GM21786 (cell line): Measurements from ENCODE around the gene STX18.

Experiments used
- ATAC-seq: cut with Tn5 transposase; IDR thresholded peaks from one replicate; pipeline ENCODE4 v1.9.1; 2021; ENCODE audit not compliant: unreplicated experiment

STX18 gene

DNA sequence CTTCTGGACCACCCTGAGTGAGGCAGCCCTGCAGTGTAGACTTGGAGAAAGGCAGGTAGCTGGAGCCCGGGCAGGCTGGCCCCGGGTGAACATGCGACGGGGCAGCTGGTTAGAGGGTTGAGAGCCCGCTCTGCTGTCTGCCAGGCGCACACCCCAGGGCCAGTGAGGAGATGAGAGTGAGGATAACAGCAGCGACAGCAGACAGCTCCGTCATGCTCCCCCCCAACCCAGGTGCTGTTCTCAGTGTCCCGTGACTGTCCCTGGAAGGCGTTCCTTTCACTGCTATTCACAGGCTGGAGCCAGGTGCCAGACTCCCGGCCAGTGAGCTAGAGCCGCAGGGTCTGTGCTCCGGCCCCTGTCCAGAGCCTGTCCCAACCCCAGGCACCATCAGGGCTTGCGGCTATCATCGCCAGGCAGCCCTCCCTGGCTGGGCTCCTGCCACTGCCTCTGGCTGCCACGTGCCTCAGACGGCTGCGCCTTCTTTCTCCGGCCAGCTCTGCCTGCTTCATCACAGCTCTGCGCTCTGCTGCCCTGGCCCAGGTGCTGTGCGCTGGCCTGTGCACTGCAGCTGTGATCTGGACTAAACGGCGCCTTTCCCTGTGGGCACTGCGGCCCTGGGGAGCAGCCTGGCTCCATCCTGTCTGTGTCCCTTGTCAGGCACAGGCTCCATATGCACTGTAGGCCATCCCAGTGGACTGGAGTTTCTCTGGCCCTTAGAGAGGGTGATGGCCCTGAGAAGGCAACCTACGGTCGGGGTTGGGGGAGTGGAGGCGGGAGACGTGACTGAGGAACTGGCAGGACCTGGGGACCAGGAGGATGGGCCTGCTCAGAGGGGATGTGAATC, 135.2 kb downstream of the STX18 start:
- no peak for ATAC-seq

- ATAC-seq: no peak
Observed at GRCh38 chr4:4405358-4405962, 136.4 kb downstream of the STX18 start.

DNA sequence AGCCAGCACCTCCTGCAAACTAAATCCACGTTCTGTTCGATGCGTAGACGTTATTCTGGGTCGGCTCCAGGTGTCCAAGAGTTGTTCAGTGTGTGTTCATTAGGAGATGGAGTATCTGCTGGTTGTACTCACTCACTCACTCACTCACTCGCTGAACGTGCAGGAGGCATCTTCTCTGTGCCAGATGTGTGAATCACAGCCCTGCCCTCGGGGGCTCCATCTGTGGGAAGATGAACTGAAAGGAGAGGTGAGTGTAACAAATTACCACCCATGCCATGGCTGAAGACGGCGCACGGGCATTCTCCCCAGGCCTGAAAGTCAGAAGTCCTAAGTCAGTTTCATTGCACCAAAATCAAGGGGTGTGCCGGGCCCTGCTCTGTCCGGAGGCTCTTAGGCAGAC, 138.9 kb downstream of the STX18 start:
- no peak for ATAC-seq

GRCh38 chr4:4401036-4401435, 140.8 kb downstream of the STX18 start:
- no peak for ATAC-seq

- no peak for ATAC-seq
Observed at GRCh38 chr4:4398430-4398829, 143.4 kb downstream of the STX18 start.

GRCh38 chr4:4397441-4397819, 144.4 kb downstream of the STX18 start:
- no peak for ATAC-seq

GRCh38 chr4:4396628-4397440, 145.0 kb downstream of the STX18 start:
- ATAC-seq: no peak

- no peak for ATAC-seq
Observed at GRCh38 chr4:4395849-4396627, 145.8 kb downstream of the STX18 start.

GRCh38 chr4:4395371-4395770, 146.5 kb downstream of the STX18 start:
- no peak for ATAC-seq

GRCh38 chr4:4394644-4395043, 147.2 kb downstream of the STX18 start:
- no peak for ATAC-seq

DNA sequence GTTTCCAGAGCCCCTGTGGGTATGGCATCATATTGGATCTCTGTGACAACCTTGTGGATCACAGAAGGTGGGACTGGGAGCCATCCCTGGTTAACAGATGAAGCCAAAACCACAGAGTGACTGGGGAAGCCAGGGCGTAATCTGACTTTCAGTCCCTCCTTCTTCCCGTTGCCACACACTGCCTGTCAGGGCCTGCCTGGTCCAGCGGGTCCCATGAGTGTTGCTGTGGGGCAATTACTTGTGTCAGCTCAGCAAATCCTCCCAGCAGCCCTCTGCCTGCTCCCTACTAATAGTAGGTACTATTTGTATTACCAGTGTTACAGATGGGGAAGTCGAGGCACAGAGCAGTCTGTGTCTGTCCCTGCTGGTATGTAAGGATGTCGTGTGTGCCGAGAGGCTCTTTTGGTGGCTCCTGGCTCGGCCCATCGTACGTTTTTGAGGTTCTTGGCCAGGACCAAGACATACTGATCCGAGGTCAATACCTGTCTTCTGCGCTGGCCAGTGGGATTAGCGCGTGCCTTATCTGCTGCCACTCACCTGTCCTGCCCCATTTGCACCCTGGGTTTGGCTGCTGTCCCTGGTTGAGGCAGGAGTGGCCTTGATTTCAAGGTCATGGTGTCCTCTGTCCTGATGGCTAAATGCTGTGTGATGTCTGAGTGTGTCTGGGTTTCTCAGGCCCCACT, 149.2 kb downstream of the STX18 start:
- ATAC-seq: no peak

DNA sequence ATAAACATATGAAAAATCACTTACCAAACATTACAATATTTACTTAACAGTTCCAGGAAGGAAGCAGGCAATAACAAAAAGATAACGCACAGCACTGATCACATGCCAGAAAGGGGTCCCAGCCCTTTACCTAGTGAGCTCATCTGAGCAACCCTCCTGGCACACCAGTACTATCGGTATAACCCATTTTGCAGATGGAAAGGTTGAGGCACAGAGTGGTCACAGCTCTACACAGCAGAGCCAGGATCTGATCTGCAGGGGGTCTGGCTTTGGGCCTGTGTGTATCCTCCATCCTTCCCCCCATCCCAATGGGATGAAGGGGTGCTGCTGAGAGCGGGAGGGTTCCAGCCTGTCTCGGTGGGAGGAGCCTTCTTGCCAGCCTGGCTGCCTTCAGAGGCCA, 150.0 kb downstream of the STX18 start:
- ATAC-seq: no peak

DNA sequence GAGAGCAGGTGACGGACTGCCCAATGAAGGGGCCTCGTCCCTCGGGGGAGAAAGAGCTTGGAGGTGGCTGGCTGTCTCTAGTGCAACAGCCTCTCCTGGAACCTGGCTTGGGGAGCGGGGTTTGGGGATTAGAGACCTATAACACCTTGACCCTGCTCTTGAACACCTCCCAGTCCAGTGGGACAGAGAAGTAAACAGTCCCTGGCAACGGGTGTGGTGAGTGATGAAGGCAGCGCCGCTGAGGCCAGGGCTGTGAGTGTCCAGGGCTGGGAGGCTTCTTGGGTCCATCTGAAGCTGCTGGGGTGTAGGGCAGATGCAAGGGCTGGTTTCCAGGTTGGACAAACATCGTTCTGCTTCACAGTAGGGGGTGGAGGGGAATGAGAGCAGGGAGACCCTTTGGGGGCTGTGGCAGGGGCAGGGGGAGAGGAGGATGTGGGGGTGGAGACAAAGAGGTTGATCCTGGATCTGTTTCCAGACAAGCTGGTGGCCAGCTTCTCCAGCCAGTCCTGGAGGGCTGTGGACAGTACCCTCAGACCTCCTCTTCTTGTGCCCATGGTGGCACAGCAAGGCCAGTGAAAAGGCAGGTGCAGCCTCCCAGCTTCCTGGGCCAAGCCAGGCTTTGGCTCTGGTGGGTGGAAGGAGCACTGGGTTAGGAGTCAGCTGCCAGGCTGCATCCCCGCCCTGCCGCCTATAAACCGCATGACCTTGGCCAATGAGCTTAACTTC, 151.2 kb downstream of the STX18 start:
- ATAC-seq: no peak

DNA sequence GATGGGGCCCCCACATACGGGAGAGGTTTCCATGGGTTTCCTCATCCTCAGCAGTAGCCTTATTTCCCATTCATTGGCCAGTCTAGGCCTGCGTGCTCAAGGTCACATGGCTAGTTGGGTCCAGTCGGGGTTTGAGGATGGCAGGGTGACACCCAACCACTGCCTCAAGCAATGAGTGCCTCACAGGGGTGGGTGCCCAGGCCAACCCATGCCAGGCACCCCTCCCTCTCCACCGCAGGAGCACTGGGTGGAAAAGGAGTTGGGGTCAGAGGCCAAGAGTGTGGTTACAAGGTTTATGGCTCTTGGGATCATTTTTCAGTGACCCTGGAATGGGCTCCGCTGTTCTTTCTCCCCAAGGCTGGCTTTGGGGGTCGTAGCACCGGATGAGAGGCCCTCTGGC, 151.8 kb downstream of the STX18 start:
- no peak for ATAC-seq

DNA sequence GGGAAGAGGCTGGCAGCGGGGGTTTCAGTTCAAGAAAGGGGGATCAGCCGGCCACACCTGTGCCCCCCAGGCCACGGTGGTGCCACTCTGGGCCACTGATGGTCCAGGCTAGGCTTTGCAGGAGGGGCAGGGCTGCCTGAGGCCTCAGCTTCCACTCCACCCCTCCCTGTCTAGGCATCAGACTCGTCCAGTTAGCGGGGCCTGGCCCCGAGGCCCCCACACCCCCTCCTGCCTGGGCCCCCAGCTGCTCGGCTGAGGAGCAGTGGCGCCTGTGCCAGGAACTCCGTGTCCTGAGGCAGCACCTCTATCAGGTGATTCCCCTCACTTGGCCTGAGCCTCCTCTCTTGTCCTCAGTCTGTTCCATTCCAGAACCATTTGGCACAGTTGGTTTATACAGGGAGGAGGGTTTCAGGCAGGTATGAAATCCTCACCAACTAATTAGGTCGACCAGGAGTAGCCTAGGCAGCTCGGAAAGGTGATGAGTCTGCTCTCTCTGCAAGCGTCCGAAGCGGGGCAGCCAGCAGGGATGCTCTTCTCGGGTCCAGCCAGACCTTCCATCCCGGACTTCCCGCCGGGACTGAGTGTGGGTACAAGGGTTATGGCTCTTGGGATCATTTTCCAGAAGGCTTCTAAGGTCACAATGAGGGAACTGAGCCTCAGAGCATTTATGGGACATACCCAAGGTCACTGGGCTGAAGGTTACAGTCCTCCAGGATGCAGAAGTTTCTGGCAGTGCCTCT, 152.8 kb downstream of the STX18 start:
- ATAC-seq: no peak

GRCh38 chr4:4388311-4388790, 153.5 kb downstream of the STX18 start:
- no peak for ATAC-seq

GRCh38 chr4:4387531-4388310, 154.1 kb downstream of the STX18 start:
- no peak for ATAC-seq

DNA sequence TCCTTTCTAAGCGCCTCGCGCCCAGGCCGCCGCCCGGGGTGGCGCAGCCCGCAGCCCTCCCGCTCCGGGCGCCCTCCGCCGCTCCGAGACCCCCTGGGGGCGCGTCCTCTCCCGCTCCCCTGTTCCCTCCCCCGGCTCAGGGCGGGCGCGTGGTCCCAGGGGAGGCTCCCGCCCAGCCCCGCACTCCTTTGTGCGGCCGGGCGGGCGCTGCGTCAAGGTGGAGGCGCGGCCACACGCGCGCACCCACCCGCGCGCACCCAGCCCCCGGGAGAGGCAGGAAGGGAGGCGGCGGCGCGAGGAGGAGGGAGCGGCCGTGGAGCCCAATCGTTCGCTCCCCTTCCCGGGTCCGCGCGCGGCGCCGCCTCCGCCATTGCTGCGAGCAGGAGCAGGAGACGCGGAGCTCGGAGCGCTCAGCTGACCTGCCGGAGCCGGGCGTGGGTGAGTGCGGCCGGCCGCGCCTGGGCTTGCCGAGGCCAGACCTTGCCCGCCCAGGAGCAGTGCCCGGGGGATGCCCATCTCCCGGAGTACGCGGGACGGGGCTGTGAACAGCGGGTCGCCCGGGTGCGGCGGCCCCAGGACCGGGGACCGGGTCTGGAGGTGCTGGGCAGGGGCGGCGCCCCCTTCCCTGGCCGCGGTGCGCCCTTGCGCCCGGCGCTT, 155.0 kb downstream of the STX18 start, which contains the start of gene NSG1:
Gene NSG1, plus strand, starts transcription at position 367 of the 657 bp plus-strand sequence. CDS start 528 bp downstream, outside the sequence.
- ATAC-seq: no peak
